BE2C (cell line): ENCODE measurements around the gene SLC2A5.

Source experiments
- DNase-seq: peaks from one replicate; pipeline ENCODE4 v3.0.0-alpha.2; 2020
- H3K27me3 ChIP-seq: fragments of 250-450 bp; sonication (Bioruptor Pico); 2 replicates; pipeline ENCODE4 v1.5.1; 2020; ENCODE audit warnings: mild to moderate bottlenecking
- H3K36me3 ChIP-seq: fragments of 250-450 bp; sonication (Bioruptor Pico); 2 replicates; pipeline ENCODE4 v1.5.1; 2020; ENCODE audit warnings: mild to moderate bottlenecking
- H3K4me1 ChIP-seq: fragments of 250-450 bp; sonication (Bioruptor Pico); 2 replicates; pipeline ENCODE4 v1.5.1; 2020
- H3K4me3 ChIP-seq: 2 replicates; pipeline ENCODE4 v1.5.1; 2011; ENCODE audit warnings: low read depth, low read length
- H3K9me3 ChIP-seq: fragments of 250-450 bp; sonication (Bioruptor Pico); 2 replicates; pipeline ENCODE4 v1.5.1; 2020
- CTCF ChIP-seq: IDR thresholded peaks from 2 replicates; pipeline ENCODE4 v1.5.1; 2012; ENCODE audit warnings: mild to moderate bottlenecking, low read depth, low read length

SLC2A5 gene

GRCh38 chr1:9010781-9011323 lies 58.6 kb downstream of the SLC2A5 start:
- Histone ChIP-seq H3K9me3 (no peaks in the 10 kb centered on the region), H3K36me3 (no peaks in the 10 kb centered on the region), H3K27me3 (no peaks in the 10 kb centered on the region), H3K4me1 (no peaks in the 10 kb centered on the region), H3K4me3 (no peak overlapping the region)
- TF ChIP-seq CTCF, result no peak
- DNase-seq, result no peak

GRCh38 chr1:9009438-9010370 lies 59.7 kb downstream of the SLC2A5 start:
- DNase-seq, result no peak
- Histone ChIP-seq H3K36me3 (no peaks in the 10 kb centered on the region), H3K27me3 (no peaks in the 10 kb centered on the region), H3K4me1 (no peaks in the 10 kb centered on the region), H3K4me3 (no peak overlapping the region), H3K9me3 (no peaks in the 10 kb centered on the region)
- no peak; the same call in 1 of the 2 replicates for TF ChIP-seq CTCF

- H3K4me1 ChIP-seq, result no peaks in the 10 kb centered on the region
- H3K36me3 ChIP-seq, result no peaks in the 10 kb centered on the region
- H3K9me3 ChIP-seq, result no peaks in the 10 kb centered on the region
- H3K4me3 ChIP-seq, result no peak overlapping the region
- no peak for DNase-seq
- no peaks in the 10 kb centered on the region for H3K27me3 ChIP-seq
- TF ChIP-seq CTCF, result no peak
These were observed 61.2 kb downstream of the SLC2A5 start for GRCh38 chr1:9008236-9008635.

- H3K4me3 ChIP-seq, result no peak overlapping the region
- H3K4me1 ChIP-seq, result no peaks in the 10 kb centered on the region
- no peaks in the 10 kb centered on the region for H3K9me3 ChIP-seq
- no peak for TF ChIP-seq CTCF
- H3K36me3 ChIP-seq, result no peaks in the 10 kb centered on the region
- no peak for DNase-seq
- H3K27me3 ChIP-seq, result no peaks in the 10 kb centered on the region
These were observed 62.3 kb downstream of the SLC2A5 start for GRCh38 chr1:9006956-9007615.

GRCh38 chr1:9005395-9005708 lies 64.1 kb downstream of the SLC2A5 start:
- DNase-seq, result no peak
- H3K9me3 ChIP-seq, result no peaks in the 10 kb centered on the region
- no peaks in the 10 kb centered on the region for H3K4me1 ChIP-seq
- no peak for TF ChIP-seq CTCF
- H3K36me3 ChIP-seq, result no peaks in the 10 kb centered on the region
- no peaks in the 10 kb centered on the region for H3K27me3 ChIP-seq
- no peak overlapping the region for H3K4me3 ChIP-seq
